HFF-Myc (cell line): ENCODE results near the gene TLK1.
A peak's percentile ranks its signal among the peaks of the same experiment; 100 is the strongest.

Experiments
- DNase-seq: peaks from one replicate; pipeline ENCODE4 v3.0.0-alpha.2; 2011; ENCODE audit warnings: low read depth; ENCODE audit errors: extremely low read depth
- H3K4me3 ChIP-seq: replicated peaks from 2 replicates; pipeline ENCODE4 v1.5.1; 2011; ENCODE audit warnings: low read depth, mild to moderate bottlenecking, control low read depth, low read length
- TF ChIP-seq, protein P1 (sequence below): IDR thresholded peaks from 2 replicates; pipeline ENCODE4 v1.5.1; 2012; ENCODE audit warnings: mild to moderate bottlenecking, low read depth, low read length, control low read depth; ENCODE audit errors: missing control alignments

The TLK1 gene

GRCh38 chr2:171201271-171201670 is 40.6 kb upstream of the TLK1 start:
- no peak for DNase-seq
- H3K4me3 ChIP-seq = no peak overlapping the region
- TF ChIP-seq, protein P1, sequence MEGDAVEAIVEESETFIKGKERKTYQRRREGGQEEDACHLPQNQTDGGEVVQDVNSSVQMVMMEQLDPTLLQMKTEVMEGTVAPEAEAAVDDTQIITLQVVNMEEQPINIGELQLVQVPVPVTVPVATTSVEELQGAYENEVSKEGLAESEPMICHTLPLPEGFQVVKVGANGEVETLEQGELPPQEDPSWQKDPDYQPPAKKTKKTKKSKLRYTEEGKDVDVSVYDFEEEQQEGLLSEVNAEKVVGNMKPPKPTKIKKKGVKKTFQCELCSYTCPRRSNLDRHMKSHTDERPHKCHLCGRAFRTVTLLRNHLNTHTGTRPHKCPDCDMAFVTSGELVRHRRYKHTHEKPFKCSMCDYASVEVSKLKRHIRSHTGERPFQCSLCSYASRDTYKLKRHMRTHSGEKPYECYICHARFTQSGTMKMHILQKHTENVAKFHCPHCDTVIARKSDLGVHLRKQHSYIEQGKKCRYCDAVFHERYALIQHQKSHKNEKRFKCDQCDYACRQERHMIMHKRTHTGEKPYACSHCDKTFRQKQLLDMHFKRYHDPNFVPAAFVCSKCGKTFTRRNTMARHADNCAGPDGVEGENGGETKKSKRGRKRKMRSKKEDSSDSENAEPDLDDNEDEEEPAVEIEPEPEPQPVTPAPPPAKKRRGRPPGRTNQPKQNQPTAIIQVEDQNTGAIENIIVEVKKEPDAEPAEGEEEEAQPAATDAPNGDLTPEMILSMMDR = no peak

GRCh38 chr2:171200469-171200868 is 39.8 kb upstream of the TLK1 start:
- no peak overlapping the region for H3K4me3 ChIP-seq
- no peak for DNase-seq
- TF ChIP-seq, protein P1 = no peak

- DNase-seq = no peak
These were observed 30.3 kb upstream of the TLK1 start for GRCh38 chr2:171191021-171191420.

DNA sequence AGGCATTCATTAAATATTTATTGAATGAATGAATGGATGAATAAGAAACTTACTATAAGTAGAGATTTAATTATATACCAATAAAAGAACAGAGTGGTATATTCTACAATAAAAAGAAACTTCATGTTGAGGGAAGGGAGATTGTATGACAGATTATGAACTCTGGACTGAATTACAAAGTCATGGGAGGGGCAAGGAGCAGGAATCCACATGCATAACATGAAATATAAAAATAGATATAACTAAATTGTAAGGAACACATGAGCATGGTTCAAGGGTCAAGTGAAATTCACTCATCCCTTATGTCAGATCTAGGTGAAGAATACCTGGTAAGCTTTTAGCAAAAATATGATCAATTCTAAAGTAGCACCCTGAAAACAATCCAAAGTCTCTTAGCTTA is 27.1 kb upstream of the TLK1 start:
- H3K4me3 ChIP-seq = no peak overlapping the region
- DNase-seq = no peak
- TF ChIP-seq, protein P1 = no peak

More at GRCh38 chr2:171191021-171191420, 30.3 kb upstream of the TLK1 start:
- TF ChIP-seq, protein P1 = no peak
- no peak overlapping the region for H3K4me3 ChIP-seq

- TF ChIP-seq, protein P1 = no peak
- no peak overlapping the region for H3K4me3 ChIP-seq
- DNase-seq = no peak
These were observed 26.5 kb upstream of the TLK1 start for GRCh38 chr2:171187177-171187576.

GRCh38 chr2:171185941-171186340 is 25.2 kb upstream of the TLK1 start:
- TF ChIP-seq, protein P1 = no peak
- H3K4me3 ChIP-seq = no peak overlapping the region
- peak; percentile 4 for DNase-seq

DNA sequence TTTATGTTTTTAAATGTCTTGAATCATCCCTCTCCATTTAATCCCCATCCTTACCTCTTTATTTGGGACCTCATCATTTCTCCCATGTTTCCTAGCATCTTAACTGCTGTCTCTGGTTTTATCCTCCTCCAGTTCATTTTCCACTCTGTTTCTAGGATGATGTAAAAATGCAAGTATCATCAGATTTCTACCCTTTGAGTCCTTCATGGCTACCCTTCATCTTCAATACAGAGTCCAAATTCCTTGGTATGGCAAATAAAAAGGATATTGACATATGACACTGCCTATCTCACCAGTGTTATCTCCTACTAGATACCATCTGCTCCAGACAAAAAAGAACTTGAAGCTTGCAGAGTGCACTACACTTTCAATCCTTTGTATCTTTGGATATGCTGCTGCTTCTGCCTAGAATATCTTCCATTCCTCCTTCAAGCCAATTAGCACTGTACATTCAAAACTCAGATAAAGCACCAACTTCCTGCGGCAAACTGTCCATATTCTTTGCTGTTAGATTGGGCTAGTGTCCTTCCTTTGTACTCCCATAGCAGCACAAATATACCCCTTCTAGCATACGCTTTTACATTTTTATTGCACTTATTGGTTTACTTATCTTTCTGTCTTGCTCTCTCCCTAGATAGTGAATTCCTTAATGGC is 24.6 kb upstream of the TLK1 start:
- TF ChIP-seq, protein P1 = no peak
- no peak for DNase-seq
- no peak overlapping the region for H3K4me3 ChIP-seq
